DND-41 (cell line): ENCODE measurements around the gene ERC2.

Experiments
- CTCF ChIP-seq: IDR thresholded peaks from 2 replicates; pipeline ENCODE4 v1.5.1; 2012; ENCODE audit warnings: borderline replicate concordance, low read length, moderate library complexity, mild to moderate bottlenecking; ENCODE audit not compliant: poor library complexity, severe bottlenecking; ENCODE audit errors: extremely low read depth
- EZH2 ChIP-seq: IDR thresholded peaks from 3 replicates; pipeline ENCODE4 v1.6.1; 2012; ENCODE audit warnings: borderline replicate concordance, low read depth, mild to moderate bottlenecking, moderate library complexity, low read length, inconsistent platforms; ENCODE audit not compliant: severe bottlenecking

DNA sequence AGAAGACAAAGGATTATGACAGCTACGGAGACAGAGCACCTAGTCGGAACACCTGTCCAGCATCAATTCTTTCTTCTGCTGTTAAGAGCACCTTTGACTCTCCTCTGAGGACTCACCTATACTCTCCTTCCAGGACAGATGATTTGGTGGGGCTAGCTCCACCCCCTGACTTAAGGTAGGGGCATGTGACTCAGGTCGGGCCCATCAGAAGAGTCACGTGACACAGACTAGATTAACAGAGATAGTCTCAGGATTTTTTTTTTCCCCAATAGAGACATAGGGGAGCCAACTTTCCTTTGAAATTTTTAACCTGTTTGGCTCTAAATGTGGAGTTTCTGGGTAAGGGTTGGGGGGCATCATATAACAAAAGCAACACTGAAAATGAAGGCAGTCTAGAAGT is 969.7 kb downstream of the ERC2 start:
- TF ChIP-seq EZH2 = no peak
- no peak for TF ChIP-seq CTCF
